ENCODE data around the gene SKIC2.
"Not testable (repeated sequence)": the region's sequence is repeated elsewhere in the genome, so short reads cannot be mapped to it uniquely, and the experiment has no call there.

The SKIC2 gene

GRCh38 chr6:31969712-31970603 is 11.0 kb downstream of the SKIC2 start:
- no peak for DNase-seq (ENCODE audit: low read depth)

GRCh38 chr6:31970604-31971271 is 11.8 kb downstream of the SKIC2 start:
- no peak for DNase-seq (ENCODE audit: low read depth)

- DNase-seq (ENCODE audit: low read depth), result no peak
These were observed 12.5 kb downstream of the SKIC2 start for GRCh38 chr6:31971279-31971992.

- DNase-seq (ENCODE audit: low read depth), result peak; percentile 94
These were observed 13.2 kb downstream of the SKIC2 start, which contains the start of gene DXO for GRCh38 chr6:31971993-31972708. Gene DXO (minus strand): TSS chr6:31972138. CDS start chr6:31971675, 463 bp downstream.

GRCh38 chr6:31972709-31973350 is 13.9 kb downstream of the SKIC2 start:
- no peak for DNase-seq (ENCODE audit: low read depth)

- not testable (repeated sequence) for DNase-seq (ENCODE audit: low read depth)
These were observed 17.1 kb downstream of the SKIC2 start for GRCh38 chr6:31976065-31976464.

- DNase-seq (ENCODE audit: low read depth), result no peak
These were observed 18.9 kb downstream of the SKIC2 start for GRCh38 chr6:31977816-31978431.

GRCh38 chr6:31978831-31979230 is 19.9 kb downstream of the SKIC2 start:
- DNase-seq (ENCODE audit: low read depth), result no peak

GRCh38 chr6:31979238-31979898 is 20.4 kb downstream of the SKIC2 start:
- DNase-seq (ENCODE audit: low read depth), result no peak

GRCh38 chr6:31980195-31980876 is 21.4 kb downstream of the SKIC2 start:
- not testable (repeated sequence) for DNase-seq (ENCODE audit: low read depth)

GRCh38 chr6:31980998-31981397 is 22.0 kb downstream of the SKIC2 start:
- not testable (repeated sequence) for DNase-seq (ENCODE audit: low read depth)

- DNase-seq (ENCODE audit: low read depth), result not testable (repeated sequence)
These were observed 22.8 kb downstream of the SKIC2 start, which contains the start of gene C4A for GRCh38 chr6:31981744-31982143. Gene C4A (plus strand): TSS chr6:31982057. CDS start chr6:31982108, 51 bp downstream.

- DNase-seq (ENCODE audit: low read depth), result not testable (repeated sequence)
These were observed 30.4 kb downstream of the SKIC2 start for GRCh38 chr6:31989363-31989762.

GRCh38 chr6:31994421-31994820 is 35.4 kb downstream of the SKIC2 start:
- not testable (repeated sequence) for DNase-seq (ENCODE audit: low read depth)

GRCh38 chr6:31996385-31996784 is 37.4 kb downstream of the SKIC2 start:
- DNase-seq (ENCODE audit: low read depth), result not testable (repeated sequence)

GRCh38 chr6:32002546-32003268 is 43.7 kb downstream of the SKIC2 start:
- DNase-seq (ENCODE audit: low read depth), result not testable (repeated sequence)

GRCh38 chr6:32003301-32003700 is 44.3 kb downstream of the SKIC2 start:
- not testable (repeated sequence) for DNase-seq (ENCODE audit: low read depth)

- DNase-seq (ENCODE audit: low read depth), result not testable (repeated sequence)
These were observed 45.4 kb downstream of the SKIC2 start for GRCh38 chr6:32004393-32004792.

Measured in activated T-cell treated with anti-CD3 and anti-CD28 coated beads for 24 hours (primary cell).